SW 1271 (cell line): ENCODE data around the gene PAH.
A peak's percentile ranks its signal among the peaks of the same experiment; 100 is the strongest.

Experiments
- DNase-seq, 2 experiments: peaks; one replicate each; lab custom pipeline; 2025; lab: John Stamatoyannopoulos, UW

Gene PAH

DNA sequence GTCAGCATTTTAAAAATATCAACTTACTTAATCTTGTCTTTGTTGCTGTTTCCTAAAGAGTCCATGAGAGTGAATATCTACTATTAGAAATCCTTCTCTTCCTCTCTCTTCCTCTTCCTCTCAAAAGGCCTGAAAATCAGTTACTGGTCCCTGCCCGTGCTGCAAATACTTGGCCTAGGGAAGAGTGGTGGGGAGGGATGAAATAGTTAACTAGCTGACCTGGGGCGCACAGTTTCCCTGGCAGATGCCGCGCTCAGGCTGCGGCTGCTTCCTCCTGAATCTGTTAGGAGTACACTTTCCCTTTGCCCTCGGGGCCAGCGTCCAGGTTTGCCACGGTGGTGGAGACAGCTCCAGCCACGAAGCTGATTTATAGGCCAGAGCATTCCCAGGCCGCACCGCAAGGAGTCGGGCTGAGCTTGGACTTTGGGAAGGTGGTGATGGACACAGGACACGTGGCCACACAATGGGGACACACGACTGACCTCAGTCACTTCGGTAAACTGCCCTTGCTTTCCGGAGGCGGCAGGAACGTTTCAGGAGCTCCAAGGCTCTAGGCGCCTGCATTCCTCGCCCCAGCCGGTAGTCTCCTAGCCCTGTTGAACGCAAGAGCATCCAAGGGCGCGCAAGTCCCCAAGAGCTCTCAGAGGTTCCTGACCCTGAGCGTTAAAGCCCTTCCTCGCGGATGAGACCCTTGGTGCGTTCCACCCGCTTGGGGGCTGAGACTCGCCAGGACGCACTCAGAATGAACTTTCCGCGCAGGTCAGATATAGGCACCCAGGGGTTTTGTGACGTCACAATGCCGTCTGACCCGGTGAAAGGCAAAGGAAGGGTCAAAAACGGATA is 33.3 kb upstream of the PAH start:
- no peak for DNase-seq

GRCh38 chr12:102948941-102949352 is 31.9 kb upstream of the PAH start:
- DNase-seq, result no peak

- DNase-seq, result no peak
Observed at GRCh38 chr12:102946042-102946441, 29.0 kb upstream of the PAH start.

- DNase-seq, result peak in 1 of 2 experiments; percentile 4
Observed at GRCh38 chr12:102939670-102940222, 22.7 kb upstream of the PAH start.

DNA sequence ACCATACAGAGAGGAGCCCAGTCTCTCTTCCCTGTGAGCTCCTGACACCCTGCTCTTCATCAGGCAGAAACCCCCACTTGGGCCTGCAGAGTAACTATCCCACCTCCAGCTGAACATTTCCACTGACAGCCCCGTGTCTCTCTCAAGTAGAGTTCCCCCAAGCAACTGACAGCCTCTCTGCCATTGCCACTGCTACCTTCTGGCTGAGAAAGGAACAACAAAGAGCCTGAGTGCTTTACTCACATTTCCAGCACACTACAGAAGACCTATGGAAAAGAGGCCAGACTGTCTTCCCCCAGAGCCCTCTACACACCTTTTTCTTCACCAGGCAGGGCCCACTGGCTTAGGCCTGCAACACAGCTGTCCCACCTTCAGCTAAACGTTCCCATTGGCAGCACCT is 22.0 kb upstream of the PAH start:
- DNase-seq, result no peak

GRCh38 chr12:102933168-102933567 is 16.1 kb upstream of the PAH start:
- DNase-seq, result no peak

GRCh38 chr12:102927220-102927619 is 10.2 kb upstream of the PAH start:
- DNase-seq, result no peak

DNA sequence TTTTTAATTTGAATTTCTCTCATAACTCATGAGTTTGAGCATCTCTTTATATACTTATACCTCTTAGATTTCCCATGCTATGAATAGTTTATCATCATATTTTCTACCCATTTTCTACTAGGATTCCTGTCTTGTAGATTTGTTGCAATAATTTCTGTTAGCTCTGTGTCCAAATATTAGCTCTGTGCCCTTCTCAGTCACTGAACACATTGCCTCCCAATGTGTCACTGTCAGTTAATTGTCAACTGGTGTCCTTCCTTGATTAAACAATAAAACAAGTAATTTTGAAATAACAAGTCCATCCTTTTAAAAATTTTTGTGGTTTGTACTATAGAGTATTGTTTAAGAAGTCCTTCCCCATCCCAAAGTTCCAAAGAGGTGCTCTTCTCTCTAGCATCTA is 4.2 kb upstream of the PAH start:
- DNase-seq, result no peak

DNA sequence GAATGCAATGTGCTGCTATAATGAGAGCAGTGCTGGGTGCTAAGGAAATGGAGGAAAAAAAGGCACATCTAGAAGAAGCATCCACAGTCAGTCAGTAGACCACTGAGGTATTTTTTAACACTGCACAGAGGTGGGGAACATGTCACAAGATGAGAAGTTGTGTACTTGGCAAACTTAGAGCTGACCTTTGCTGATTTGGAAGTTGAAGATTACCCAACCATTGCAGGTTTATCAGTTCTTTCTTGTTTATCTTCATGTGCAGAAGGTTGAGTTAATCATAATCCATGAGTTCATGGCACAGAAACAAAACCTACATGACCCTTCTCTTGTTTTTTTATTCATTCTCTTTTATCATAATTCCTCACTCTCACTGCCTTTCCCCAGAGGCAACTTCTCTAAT is 3.2 kb upstream of the PAH start:
- no peak for DNase-seq

DNA sequence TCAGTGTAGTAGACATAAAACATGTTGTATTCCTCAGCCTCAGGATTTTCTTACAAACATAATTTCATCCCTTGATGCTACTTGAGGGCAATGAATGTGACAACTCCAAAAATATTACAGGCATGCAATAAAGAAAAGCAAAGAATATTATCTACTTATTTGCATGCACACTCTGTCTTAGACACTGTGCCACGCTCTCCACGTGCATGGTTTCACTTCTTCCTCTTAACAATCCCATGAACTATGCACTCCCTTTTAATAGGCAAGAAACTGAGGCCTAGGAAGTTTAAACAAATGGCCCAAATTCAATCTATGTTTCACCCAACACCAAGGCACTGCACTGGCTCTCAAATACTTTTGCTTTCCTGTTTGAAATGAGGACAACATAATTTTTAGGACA is 1.8 kb upstream of the PAH start:
- no peak for DNase-seq

GRCh38 chr12:102916252-102917025 is 605 bp downstream of the PAH start:
- no peak for DNase-seq

- DNase-seq, result no peak
Observed at GRCh38 chr12:102913453-102914226, 3.4 kb downstream of the PAH start.

- DNase-seq, result no peak
Observed at GRCh38 chr12:102912258-102912657, 4.8 kb downstream of the PAH start.

DNA sequence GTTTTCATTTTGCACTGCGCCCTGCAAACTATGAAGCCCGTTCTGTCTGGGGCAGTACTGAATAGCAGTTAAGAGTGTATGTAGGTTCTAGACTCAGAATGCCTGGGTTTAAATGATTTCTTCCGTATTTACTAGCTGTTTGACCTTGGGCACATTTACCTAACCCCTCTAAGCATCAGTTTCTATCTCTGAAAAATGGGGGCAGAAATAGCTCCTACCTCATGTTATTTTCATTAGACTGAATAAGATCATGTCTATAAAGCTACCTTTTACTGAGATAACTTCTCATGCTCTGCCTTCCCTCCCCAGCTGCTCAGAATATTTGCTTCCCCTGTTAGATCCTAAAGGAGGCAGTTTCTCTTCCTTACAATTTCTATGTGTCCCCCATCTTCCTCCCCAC is 5.7 kb downstream of the PAH start:
- no peak for DNase-seq

DNA sequence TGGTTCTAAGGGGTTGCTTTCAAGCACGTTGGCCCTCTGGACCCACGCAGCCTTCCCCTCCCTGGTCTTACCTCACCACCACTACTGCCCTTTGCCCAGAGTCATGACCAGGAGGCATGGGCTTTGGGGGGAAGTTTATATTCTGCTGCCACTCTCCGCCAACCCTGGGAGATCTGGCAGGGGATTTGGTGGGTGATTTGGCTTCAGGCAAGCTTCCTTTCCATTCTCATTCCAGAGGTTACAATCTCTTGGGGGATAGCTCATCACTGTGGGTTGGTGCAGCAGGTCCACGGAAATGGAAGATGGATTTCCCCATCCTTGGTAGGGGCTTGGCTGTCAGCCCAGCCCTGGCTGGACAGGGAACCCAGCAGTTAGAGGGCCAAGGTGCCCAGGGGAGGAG is 6.3 kb downstream of the PAH start:
- no peak for DNase-seq

DNA sequence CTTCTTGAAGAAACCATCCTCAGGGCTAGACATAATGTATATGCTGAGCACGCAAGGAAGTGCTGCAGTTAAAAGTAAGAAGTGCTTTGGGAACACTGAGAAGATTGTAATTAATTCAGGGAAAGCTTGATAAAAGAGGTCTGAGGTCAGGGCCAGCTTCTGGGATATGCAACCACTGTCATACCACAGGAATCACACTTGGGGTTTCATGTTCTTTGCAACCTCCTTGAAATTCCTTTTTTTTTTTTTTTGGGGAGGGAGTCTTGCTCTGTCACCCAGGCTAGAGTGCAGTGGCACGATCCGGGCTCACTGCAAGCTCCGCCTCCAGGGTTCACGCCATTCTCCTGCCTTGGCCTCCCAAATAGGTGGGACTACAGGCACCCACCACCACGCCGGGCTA is 6.9 kb downstream of the PAH start:
- no peak for DNase-seq

DNA sequence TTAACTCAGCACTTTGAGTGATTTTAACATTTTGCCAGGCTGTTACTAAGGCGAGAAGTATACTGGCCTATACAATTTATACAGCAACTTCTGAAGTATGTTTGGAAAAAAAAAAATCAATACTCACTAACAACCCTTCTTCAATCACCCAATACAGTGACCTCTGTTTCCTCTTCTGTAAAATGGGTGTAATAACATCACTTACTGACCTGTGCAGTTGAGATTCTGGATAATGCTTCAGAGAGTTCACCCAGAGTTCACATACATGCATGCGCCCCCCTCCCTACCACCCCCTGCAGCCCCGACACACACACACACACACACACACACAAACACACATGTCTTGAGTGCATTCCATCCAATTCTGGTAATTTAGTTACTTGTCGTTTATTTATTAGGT is 9.1 kb downstream of the PAH start:
- no peak for DNase-seq

DNA sequence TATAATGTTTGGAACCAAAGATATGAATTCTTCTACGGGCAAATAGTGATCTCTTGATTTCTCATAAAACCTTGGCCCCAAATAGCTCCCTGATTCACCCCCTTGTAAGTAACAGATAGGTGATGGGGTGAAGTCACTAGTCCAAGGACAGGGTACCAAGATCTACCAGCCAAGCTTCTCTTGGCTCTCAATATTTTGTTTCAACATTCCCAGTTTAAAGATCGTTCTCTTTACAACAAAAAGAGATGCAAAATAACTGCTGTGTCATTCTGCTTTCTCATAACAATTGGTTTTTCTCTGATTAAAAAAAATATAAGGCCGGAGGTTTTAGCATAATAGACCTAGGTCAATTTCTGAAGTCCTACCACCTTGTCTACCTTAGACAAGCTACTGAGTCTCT is 11.8 kb downstream of the PAH start:
- DNase-seq, result no peak

GRCh38 chr12:102903337-102904007 is 13.6 kb downstream of the PAH start:
- DNase-seq, result no peak

DNA sequence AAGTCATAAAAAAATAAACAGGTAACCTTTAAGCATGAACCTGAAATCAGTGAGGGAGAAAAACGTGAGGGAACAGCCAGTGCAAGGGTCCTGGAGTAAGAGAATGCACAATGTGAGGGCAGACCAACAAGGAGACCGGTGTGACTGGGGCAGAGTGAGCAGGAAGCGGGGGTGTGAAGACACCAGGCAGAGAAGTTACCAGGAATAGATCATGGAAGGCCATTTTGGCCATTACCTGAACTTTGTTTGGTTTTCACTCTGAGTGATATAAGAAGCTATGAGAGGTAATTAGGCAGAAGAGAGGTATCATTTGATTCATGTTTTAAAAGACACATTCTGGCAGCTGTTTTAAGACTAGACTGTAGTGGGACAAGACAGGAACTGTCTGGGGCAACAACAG is 15.0 kb downstream of the PAH start:
- DNase-seq, result no peak

DNA sequence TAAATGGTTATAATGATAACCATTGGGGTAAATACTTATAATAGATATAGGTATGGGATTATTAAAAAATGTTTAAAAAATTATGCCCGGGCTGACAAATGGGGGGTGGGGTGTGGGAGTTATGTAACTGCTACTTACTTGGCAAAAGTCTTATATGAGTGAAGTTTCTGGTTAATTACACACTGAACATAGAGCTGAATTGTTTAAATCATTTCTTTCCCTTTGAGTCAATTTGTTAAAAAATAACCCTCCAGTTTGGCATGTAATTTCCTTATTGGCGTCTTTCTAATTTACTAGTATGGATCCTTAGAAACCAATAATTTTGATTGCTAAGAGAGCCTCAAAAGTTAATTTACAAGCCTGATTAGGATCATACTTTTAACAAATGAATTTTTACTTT is 16.7 kb downstream of the PAH start:
- no peak for DNase-seq

GRCh38 chr12:102896067-102896466 is 21.0 kb downstream of the PAH start:
- no peak for DNase-seq
